Esophagus squamous epithelium (tissue), 4 donors: Measurements from ENCODE around the gene PREX1.

Experiments used
- CTCF ChIP-seq, 6 experiments: fragments of 450-650 bp in 4 of 6; fragments of 200-600 bp in 2 of 6; sonication (generic) in 2 of 6; IDR thresholded peaks; one replicate each; pipeline ENCODE4 v1.5.1; 2016 to 2019; ENCODE audit warnings: antibody characterized with exemption in 6 of 6, mild to moderate bottlenecking in 4 of 6, moderate library complexity in 4 of 6
- POLR2A ChIP-seq, 4 donors: fragments of 450-650 bp; IDR thresholded peaks; one replicate each; pipeline ENCODE4 v1.6.1; 2017; ENCODE audit warnings: antibody characterized with exemption in 4 of 4, mild to moderate bottlenecking in 4 of 4, moderate library complexity in 3 of 4

- TF ChIP-seq CTCF (IDR thresholded peaks at IDR 0.05) (no peak), POLR2A (IDR thresholded peaks at IDR 0.05) (no peak)
These were observed 140.5 kb downstream of the PREX1 start for GRCh38 chr20:48687117-48687800.
